ENCODE data around the gene PDE11A.

- TF ChIP-seq POLR2AphosphoS5 (IDR thresholded peaks at IDR 0.05; ENCODE audit: low read depth, low read length) (no peak), REST (IDR thresholded peaks at IDR 0.05; ENCODE audit: insufficient read depth in 1 of 2, low read depth in 2 of 2, low read length in 2 of 2) (no peak), TAF1 (IDR thresholded peaks at IDR 0.05; ENCODE audit: borderline replicate concordance, insufficient read depth, low read length) (no peak)
Observed at GRCh38 chr2:177745531-177745930, 327.0 kb downstream of the PDE11A start.
